ENCODE results near the gene TAGAP. TPM values are rescaled to one million over a fixed set of nuclear protein-coding genes. Genes with fewer than 3 reads are reported as not detected.

Gene TAGAP
- total and polyA plus RNA-seq, 9 of the 15 experiments (the other 6 are each of a cell fraction or from before 2014, with no cell fraction given) = 0.07 TPM; not detected in 8

GRCh38 chr6:159013229-159013628 lies 31.6 kb downstream of the TAGAP start (continued):
- TF ChIP-seq, protein P1, sequence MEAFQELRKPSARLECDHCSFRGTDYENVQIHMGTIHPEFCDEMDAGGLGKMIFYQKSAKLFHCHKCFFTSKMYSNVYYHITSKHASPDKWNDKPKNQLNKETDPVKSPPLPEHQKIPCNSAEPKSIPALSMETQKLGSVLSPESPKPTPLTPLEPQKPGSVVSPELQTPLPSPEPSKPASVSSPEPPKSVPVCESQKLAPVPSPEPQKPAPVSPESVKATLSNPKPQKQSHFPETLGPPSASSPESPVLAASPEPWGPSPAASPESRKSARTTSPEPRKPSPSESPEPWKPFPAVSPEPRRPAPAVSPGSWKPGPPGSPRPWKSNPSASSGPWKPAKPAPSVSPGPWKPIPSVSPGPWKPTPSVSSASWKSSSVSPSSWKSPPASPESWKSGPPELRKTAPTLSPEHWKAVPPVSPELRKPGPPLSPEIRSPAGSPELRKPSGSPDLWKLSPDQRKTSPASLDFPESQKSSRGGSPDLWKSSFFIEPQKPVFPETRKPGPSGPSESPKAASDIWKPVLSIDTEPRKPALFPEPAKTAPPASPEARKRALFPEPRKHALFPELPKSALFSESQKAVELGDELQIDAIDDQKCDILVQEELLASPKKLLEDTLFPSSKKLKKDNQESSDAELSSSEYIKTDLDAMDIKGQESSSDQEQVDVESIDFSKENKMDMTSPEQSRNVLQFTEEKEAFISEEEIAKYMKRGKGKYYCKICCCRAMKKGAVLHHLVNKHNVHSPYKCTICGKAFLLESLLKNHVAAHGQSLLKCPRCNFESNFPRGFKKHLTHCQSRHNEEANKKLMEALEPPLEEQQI (IDR thresholded peaks at IDR 0.05) = no peak
- TF ChIP-seq E2F3 (CRISPR knock-in tag; IDR thresholded peaks at IDR 0.05) (no peak), ADNP (tag; IDR thresholded peaks at IDR 0.05) (no peak), PTBP1 (IDR thresholded peaks at IDR 0.05; ENCODE audit: low read depth, low read length) (no peak), ZC3H11A (IDR thresholded peaks at IDR 0.05; ENCODE audit: low read depth, low read length) (no peak), ZNF707 (CRISPR knock-in tag; conservative IDR thresholded peaks at IDR 0.05) (no peak), ESRRA (IDR thresholded peaks at IDR 0.05; ENCODE audit: borderline replicate concordance, low read depth) (peak; percentile 48; the same call in 1 of the 2 replicates), RFX5 (IDR thresholded peaks at IDR 0.05; ENCODE audit: low read depth, low read length) (no peak), ATF2 (CRISPR knock-in tag; IDR thresholded peaks at IDR 0.05) (no peak)
- TF ChIP-seq, protein P2, sequence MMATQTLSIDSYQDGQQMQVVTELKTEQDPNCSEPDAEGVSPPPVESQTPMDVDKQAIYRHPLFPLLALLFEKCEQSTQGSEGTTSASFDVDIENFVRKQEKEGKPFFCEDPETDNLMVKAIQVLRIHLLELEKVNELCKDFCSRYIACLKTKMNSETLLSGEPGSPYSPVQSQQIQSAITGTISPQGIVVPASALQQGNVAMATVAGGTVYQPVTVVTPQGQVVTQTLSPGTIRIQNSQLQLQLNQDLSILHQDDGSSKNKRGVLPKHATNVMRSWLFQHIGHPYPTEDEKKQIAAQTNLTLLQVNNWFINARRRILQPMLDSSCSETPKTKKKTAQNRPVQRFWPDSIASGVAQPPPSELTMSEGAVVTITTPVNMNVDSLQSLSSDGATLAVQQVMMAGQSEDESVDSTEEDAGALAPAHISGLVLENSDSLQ (IDR thresholded peaks at IDR 0.05) = peak; percentile 43; the same call in 1 of the 2 replicates
